Transverse colon (tissue), 3 donors: Measurements from ENCODE around the gene MNDA.

Experiments
- CTCF ChIP-seq, 5 experiments: fragments of 200-600 bp in 3 of 5; fragments of 450-650 bp in 2 of 5; sonication (generic) in 3 of 5; IDR thresholded peaks; 1 replicate in 2 of 5; 2 replicates in 3 of 5; pipeline ENCODE4 v1.5.1; 2016 to 2017; ENCODE audit warnings: antibody characterized with exemption in 5 of 5, inconsistent platforms in 3 of 5, mild to moderate bottlenecking in 2 of 5, moderate library complexity in 1 of 5
- POLR2A ChIP-seq: fragments of 450-650 bp; IDR thresholded peaks from one replicate; pipeline ENCODE4 v1.6.1; 2016; ENCODE audit warnings: antibody characterized with exemption, mild to moderate bottlenecking, moderate library complexity

- TF ChIP-seq POLR2A: no peak
- no peak for TF ChIP-seq CTCF (IDR thresholded peaks at IDR 0.05)
Observed at GRCh38 chr1:158873141-158873540, 42.0 kb downstream of the MNDA start.
